NCI-H2107 (cell line): ENCODE data around the gene TAF1B.

Experiments used
- DNase-seq: peaks from one replicate; lab custom pipeline; 2025; lab: John Stamatoyannopoulos, UW

Gene TAF1B

DNA sequence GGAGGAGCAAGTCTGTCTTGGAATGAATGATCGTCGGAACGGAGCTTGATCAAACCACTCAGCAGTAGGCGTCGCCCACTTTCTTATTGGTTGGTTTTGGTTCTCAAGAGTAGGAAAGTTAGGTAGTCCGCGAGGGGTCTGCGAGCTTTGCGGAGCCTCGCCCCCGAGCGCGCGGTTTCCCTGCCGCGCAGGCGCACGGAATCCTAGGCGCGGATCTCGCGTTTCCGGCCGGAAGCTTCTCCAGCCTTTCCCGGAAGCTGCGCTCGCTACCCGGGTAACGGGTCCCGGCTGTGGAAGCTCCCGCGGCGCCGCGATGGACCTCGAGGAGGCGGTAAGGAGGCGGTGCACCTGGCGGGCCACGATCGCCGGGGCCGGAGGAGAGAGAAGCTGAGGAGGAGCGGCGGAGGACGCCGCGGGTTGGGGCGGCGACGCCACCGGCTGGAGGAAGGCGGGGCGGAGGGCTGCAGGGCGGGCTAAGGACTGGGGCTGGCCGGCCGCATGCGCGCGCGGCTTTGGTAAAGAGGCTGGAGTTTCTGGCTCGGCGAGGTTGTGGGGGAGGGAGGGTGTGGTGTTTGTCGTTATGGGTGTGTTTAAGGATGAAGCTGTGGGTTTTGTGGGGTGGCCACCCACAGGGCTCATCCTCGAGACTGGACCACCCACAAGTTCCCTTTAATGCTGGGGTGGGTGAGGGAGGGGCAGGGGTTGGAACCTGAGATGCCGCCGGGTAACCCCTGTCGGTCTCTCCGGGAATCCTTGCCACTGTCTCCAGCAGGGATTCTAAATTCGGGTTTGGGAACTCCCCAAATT lies at the start of gene TAF1B:
TSS of gene TAF1B (plus strand) at position 246 of the 807 bp plus-strand sequence. CDS start at position 314, 68 bp downstream.
- DNase-seq, result peak; percentile 70

DNA sequence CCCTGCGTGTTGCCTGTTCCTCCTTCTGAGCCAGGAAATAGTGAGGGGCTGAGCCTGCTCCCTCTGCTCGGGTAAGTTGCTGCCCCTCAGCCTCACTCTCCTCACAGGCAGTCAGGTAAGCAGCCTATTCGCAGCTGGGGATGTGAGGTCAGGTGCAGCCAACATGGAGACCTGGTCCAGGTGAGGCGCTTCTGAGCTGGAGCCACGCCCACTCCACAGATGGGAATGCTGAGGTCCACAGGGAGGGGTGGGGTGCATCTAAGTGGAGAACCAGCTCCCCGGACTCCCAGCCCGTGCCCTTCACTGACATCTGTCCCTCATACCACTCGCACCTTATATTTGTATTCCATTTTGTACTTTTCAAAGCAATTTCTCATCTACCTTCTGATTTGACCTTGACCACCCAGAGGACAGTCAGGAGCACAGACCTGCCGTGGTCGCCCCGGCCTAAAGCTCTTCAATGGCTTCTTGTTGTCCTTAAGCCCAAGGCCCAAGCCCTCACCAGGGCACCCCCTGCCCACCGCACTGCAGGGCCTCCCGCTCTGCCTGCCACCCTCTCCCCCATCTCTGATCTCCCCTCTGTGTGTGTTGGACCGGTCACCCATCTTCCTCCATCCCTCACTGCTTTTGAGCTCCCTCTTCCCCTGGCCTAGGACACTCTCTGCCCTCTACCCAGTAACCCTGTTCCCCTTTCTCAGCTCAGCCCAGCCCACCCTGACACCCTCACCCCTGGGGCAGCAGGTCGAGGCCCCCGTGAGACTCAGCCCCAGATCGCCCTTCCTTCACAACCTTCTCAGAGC lies 49.2 kb upstream of the TAF1B start:
- no peak for DNase-seq

GRCh38 chr2:9795071-9795470 lies 48.2 kb upstream of the TAF1B start:
- no peak for DNase-seq

GRCh38 chr2:9796056-9797010 lies 46.9 kb upstream of the TAF1B start:
- no peak for DNase-seq

DNA sequence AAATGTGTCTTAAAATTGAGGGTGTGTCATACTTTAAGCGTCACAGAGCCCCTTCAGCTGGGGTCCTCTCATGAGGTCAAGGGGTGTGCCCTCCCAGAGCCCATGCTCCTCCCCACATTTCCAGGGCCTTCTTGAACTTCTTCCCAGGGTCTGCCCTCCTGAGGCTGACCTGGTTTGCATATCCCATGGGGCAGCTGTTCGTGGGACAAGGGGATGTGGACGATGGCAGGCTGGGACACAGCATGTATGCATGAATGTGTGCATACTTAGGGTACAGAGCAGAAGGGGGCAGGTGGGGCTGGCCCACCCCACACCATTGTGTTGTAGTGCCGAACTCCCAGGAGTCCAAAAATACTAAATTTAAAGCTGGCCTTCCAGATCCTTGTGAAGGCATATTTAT lies 46.2 kb upstream of the TAF1B start:
- DNase-seq, result no peak

DNA sequence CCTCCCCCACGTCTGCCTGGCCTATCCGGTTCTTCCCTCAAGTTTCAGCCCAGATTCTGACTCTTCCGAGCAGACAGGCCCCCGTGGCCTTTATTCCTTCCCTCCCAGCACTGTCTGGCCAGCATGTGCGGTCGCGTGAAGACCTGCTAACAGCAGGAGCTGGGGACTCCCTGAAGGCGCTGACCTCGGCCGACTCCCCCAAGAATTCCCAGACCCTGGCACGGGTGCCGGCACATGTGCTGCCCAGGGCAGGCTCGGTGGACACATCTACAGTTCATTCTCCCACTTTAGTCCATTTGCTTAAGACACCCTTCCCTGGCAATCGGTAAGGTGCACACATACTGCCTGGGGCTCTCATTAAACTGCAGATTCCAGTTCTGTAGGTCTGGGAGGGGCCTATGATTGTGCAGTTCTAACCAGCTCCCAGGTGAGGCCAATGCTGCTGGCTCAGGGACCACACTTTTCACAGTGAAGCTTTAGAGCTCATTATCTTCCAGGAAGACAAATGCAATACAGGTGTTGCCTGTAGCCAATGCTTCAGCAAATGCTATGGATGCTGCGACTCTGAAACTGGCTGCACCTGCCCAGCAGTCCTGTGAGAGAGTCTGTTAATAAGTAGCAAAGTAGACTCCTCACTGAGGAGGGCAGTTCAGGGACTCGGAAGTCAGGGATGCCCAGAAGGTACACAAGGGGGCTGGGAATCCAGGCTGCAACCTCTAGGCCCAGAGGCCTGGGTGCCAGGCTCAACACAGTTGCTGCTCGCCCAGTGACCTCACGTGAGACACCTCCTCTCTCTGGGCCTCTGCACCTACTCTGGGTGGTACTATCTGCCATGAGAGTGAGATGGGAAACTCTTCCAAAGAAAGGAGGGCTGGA lies 45.4 kb upstream of the TAF1B start:
- DNase-seq, result no peak

- DNase-seq, result no peak
These were observed 44.2 kb upstream of the TAF1B start for GRCh38 chr2:9799011-9799596.

- no peak for DNase-seq
These were observed 43.3 kb upstream of the TAF1B start for GRCh38 chr2:9799729-9800632.

DNA sequence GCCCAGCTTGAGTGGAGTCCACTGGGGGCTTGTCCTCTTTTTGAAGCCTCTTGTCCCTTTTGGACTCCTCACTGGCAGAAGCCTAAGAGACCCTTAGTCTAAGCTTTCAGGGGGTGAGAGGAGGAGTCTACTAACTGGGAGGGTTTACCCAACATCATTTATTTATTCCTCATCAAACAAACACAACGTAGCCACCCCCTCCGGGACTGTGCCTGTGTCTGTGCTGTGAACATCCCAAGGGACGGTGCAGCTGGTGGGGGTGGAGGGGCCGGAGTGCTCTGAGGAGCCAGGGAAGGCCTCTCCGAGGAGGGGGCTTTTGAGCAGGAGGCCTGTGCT lies 42.7 kb upstream of the TAF1B start:
- DNase-seq, result no peak

GRCh38 chr2:9800975-9801726 lies 42.1 kb upstream of the TAF1B start:
- no peak for DNase-seq

GRCh38 chr2:9802576-9802993 lies 40.7 kb upstream of the TAF1B start:
- no peak for DNase-seq

- DNase-seq, result no peak
These were observed 40.1 kb upstream of the TAF1B start for GRCh38 chr2:9803023-9803805.

GRCh38 chr2:9805435-9806297 lies 37.6 kb upstream of the TAF1B start:
- DNase-seq, result no peak

DNA sequence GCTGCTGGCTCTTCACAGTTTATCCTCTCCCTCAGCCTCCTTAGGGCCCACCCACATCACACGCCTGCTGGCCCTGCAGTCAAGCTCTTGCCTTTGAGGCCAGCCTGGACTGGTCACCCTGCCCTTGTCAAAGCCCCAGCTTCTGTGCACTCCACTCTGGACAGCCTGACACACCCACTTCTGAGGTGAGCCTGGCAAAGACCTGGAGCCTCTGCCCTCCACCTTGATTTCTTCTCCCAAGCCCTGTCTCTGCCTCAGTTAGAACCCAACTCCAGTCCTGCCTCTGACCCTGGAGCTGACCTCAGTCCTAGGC lies 37.0 kb upstream of the TAF1B start:
- DNase-seq, result no peak

DNA sequence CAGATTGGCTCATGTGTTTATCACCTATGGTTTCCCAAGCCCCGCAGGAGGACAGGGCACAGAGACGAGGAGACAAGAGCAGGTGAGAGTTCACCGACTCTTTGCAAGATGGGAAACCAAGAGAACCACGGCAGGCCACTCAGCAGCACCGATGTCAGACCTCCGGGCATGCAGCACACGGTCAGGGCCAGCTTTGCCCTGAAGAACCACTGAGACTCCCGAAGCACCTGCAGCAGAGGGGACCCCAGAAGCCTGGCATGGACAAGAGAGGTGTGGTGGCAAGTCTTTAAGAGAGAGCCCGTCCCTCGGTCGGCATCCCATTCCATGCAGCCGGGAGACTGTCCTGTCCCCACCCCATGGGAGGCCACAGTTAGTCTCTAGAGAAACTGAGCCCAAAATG lies 36.6 kb upstream of the TAF1B start:
- DNase-seq, result no peak

DNA sequence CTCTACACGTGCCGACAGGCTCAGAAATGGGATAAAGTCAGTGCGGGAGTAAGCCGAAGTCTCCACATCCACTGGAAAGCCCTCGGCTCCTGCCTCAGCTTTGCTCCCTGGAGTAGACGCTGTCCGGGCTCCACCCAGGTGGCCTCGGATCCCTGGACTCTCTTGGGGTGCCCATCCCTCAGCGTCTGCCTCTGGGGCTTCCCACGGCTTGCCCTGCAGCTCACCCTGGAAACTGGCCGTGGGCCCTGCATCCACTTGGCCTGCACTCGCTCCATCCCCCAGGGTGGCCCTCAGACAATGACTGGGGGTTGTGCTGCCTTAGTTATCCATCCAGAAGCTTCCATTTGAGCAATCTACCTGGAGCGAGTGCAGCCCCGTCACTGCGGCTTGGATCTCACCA lies 36.2 kb upstream of the TAF1B start:
- DNase-seq, result no peak

DNA sequence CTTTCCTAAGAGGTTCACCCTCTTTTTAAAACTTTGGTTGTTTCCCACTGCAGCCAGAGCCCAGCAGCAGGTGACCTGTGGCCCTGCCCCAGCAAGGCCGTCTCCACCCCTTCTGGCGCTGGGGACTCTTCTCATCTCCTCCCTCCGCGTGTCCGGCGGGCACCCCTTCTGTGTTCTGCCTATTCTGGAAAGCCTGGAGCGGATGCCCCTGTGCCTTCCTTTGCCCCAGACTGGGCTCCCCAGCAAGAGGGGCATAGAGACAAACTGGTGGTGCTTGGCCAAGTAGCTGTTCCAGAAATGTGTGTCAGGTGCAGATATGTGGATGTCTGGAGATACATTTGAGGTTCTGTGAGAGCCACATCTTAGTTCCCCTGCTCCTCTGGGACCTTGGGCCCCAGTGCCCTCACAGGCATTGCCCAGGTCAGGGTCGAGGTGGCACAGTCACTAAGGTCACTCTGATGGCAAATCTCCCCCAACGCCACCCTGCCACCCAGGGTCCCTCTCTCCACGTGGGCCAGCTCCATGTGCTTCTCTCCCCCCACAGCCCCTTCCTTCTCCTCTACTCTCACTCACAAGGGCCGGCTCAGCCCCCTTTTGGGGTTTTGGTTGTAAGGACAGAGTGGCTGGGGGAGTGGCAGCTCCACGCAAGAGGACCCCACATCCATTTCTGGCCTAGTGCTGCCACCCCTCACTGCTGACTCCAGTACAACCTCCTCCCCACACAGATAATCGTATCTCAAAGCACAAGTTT lies 35.5 kb upstream of the TAF1B start:
- no peak for DNase-seq
